CD4-positive, alpha-beta T cell treated with Interleukin-12 subunit alpha and Interleukin-12 subunit beta, for 1 hour (primary cell): Measurements from ENCODE around the gene SP7.
A peak's percentile ranks its signal among the peaks of the same experiment; 100 is the strongest.
"Not testable (repeated sequence)": the region's sequence is repeated elsewhere in the genome, so short reads cannot be mapped to it uniquely, and the experiment has no call there.

Source experiments
- DNase-seq: peaks from one replicate; pipeline ENCODE4 v3.0.0-alpha.2; 2020

The SP7 gene

DNA sequence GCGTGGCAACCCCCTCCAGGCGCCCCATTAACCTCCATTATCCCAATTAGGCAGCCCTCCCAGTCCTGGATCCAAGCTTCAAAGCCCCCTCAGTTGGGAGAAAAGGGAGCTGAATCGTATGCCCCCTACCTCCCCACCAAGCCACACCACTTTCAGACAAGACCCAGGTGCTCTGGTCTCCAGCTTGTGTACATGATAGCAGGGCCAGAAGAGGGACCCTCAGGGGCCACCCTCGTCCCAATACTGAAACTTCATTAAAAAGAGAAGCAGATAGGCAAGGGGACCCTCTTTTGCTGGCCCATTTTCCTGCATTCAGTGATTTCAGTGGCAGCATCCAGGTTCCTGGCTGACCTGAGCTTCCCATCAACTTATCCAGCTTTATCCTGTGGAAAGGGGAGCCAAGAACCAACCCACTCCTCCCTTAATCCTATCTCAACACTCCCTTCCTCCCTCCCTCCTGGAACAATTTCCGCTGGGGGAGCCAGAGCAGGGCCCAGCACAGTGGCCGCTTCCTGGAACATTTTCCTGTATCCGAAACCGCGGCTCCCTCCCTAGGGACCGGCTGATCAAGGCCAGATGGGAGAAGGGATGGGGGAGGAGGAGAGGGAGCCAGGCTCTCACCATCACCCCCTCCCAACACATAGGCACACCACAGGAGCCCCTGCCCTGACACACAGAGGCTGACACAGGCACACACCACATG, 9.5 kb upstream of the SP7 start:
- DNase-seq: no peak

DNA sequence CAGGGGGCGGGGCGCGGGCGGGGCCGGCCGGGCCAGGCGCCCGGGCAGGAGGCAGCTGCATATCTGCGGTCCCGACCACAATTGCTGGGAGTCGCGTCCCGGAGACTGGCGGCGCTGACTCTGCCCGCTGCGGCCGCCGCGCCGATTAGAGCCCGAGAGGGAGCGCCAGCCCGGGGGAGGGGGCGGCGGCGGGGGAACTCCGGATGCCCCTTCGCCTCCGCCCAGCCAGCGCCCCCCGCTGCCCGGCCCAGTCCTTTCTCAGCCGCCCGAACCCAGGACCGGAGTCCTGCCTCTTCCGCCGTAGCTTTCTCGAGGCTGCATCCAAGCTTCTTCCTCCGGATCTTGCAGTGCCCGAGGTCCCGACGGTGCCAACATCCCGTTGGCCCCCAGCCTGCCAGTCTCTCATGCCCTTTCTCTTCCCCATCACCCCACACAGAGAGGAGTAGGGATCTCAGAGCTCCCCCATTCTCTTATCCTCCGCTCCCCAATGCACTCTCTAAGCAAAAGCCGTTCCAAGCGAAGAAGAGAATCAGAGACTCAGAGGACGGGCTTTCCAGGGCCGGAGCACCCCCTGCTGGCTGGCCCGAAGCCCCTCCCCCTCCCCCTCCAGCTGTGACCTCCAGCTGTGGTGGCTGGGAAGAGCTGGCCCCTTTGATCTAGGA, 8.8 kb upstream of the SP7 start:
- DNase-seq: peak; percentile 79

DNA sequence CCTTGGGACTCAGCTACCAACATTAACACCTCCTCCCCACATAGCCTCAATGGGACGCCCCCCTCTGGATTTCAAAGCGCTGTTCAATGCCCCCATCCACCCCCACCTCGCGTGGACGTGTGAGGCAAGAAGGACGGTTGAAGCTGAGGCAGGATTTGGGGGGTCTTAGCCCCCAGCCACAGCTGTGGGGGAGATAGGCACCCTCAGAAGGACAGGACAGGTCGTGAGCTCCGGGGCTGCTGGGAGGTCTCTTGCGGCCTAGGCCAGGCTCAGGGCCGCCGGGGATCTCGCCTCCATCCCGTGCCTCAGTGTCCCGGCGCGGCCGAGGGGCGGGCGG, 8.3 kb upstream of the SP7 start:
- DNase-seq: no peak

DNA sequence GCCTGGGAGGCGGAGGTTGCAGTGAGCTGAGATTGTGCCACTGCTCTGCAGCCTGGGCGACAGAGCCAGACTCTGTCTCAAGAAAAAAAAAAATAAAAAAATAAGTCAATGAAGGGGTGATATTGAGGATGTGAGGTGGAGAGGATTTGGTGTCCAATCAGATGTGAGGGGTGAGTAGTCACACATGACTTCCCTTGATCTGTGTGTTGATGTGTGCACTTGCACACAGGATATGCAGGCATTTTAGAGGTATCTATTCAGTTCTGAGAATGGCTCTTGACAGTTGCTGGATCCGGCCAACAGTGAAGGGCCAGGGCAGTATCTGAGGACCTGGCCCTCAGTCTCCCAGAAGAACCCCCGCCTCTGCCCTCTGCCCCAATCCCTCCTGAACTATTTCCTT, 7.8 kb upstream of the SP7 start:
- DNase-seq: peak; percentile 17

DNA sequence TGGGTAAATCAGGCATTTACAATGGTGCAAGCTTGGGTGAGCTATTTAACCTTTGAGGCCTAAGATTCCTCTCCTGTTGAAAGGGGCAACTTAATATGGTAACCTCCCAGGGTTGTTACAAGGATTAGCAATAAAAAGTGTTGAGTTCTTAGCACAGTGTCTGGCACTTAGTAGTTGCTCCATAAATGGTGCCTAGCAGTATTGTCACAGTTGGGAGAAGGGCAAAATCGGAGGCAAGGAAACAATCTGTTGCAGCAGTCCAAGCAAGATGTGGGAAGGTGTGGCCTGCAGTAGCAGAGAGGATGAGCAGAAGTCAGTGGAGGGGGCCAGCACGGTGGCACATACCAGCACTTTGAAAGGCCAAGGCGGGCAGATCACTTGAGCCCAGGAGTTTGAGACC, 7.3 kb upstream of the SP7 start:
- DNase-seq: no peak

DNA sequence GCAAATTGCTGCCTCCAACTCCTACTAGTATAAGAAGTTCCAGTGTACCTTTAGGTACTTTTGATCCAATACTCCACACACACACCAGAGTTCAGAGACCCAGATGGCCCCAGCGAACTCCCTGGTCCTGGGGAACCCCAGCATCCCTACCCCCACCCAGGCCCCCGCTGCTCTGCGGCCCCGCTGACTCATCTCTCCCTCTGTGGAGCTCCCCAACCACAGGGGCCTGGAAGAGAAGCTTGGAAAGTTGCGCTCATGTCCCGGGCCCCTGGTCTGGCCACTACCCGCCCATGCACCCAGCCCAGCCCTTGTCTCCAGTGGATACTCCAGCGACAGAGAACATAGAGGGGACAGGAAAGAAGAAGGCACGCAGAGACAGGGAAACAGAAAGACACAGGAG, 4.2 kb upstream of the SP7 start:
- no peak for DNase-seq

DNA sequence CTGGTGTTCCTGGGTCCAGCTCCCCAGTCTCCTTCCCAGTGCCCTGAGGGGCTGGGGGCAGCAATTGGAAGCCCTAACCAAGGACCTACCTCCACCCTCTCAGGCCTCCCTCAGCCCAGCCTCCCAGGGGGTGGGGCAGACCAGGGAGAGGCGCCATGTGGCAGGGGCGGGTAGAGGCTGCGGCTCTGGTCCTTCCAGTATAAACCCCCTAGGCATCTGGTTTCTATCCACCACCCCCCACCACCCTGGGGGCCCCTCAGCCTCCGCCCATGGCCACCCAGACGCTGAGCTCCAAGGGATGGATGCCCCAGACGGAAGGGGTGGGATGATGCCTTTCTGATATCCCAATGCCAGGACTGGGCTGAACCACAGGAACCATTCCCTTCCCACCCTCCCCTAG, 2.8 kb upstream of the SP7 start:
- no peak for DNase-seq

DNA sequence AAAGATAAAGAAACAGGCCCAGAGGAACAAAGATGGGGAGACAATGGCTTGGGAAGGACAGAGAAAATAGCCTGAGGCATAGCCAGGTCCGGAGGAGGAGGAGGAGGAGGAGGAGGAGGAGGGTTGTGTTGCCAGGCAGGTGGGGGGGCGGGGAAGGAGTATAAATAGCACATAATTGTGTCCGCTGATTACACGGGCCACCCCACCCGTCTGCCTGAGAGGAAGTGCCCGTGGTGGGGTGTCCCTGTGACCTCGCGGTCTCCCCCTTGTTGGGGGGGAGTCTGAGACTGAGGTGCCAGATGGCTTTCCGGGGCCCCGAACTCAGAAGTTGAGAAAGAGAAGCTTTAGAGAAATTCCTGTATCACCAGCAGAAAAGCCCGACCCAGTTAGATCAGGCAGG, 1.9 kb upstream of the SP7 start:
- DNase-seq: no peak

DNA sequence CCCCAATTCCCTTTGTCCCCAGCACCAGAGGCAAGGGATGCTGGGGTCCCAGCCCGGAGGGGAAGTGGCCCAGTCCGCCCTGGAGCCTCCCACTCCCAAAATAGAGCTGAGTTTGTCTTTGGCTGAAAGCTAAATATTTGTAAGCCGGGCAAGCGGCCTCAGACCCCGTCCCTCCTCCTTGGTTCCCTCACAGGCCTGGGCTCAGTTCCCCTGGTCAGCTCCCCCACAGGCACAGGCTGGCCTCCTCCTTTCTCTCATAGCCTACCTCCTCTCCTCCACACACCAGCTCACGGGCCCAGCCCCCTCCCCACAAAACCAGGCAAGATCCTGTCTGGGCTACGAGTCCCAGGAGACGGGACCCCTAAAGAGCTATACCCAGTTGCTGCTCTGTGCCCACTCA, 1.3 kb downstream of the SP7 start:
- no peak for DNase-seq

DNA sequence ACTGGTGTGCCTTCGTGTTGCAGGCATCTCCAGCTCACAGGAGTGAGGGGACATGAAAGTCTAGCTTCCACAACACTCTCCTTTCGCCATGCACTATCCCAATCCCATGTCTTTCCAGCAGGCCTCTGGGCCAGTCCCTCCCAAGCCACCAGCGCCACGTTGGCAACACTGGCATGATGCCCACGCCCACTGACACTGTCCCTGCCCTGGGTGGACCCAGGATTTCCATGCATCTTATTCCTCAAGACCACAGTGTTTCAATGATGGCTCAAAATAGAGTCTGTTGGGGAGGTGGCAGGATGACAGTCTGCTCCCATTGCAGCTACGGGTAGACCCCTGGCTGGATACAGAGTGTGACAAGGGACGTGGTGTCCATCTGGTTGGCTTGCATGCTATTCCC, 2.3 kb downstream of the SP7 start:
- no peak for DNase-seq

DNA sequence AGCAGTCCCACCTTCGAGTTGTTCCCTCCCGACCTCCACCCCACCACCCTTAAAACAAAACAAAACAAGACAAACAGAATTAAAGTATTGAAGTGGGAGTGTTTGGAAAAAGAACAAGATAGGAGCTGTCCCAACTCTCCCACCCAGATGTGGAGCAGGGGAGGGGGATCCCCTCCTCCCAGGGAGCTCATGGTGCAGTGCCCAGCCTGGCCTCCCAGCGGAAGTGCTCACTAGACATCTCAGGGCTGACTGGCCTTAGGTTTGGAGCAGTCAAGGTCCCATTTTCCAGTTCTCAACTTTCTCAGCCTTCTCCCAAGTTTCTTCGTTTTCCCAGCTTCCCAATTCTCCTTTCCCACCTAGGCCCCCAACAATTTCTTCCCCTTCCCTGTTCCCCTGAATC, 2.9 kb downstream of the SP7 start:
- no peak for DNase-seq

DNA sequence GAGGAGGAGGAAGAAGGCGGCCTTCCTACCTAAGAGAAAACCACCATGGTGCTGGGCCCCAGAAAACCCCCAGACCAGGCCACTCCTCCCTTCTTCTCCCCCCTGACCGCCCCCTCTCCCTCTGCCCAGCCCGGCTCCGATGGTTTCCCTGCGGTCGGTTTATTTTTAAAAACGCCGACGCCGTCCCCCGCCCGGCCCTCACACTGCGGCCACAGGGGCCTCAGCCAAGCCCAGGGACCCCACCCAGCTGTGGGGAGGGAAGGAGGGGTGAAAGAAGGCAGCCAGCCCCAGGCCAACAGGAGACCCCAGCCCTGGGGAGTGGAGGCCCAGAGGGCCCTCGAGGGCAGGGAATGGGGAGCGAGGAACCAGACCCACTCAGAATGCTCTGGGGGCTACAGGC, 3.4 kb downstream of the SP7 start:
- DNase-seq: no peak

DNA sequence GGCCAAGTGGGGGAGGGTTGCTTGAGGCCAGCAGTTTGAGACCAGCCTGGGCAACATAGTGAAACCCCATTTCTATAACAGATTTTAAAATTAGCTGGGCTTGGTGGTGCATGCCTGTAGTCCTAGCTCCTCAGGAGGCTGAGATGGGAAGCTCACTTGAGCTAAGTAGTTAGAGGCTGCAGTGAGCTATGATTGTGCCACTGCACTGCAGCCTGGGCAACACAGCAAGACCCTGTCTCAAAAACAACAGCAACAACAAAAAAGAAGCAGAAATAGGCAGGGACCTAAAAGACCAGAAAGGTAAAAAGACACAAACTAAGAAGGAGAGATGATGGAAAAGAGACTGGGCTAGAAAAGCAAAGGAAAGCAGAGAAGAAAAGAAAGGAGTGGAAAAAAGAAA, 3.8 kb downstream of the SP7 start:
- not testable (repeated sequence) for DNase-seq

DNA sequence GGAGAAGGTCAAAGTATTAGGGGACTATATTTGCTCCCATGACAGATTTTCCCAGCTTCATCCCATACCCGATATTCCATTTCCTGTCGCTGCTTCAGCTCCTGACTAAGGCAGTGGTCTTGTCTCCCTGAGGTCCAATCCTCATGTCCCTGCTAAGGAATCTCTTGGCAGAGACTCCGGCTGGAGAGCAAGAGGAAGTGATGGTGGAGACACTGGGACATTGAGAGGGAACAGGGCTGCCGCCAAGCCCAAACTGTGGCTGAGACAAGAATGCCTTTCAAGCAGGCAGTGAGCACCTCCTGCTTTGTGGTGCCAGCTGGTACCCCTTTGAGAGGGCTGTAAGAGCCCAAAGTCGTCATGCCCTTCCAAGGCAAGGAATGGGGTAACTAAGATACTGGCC, 5.5 kb downstream of the SP7 start:
- no peak for DNase-seq

DNA sequence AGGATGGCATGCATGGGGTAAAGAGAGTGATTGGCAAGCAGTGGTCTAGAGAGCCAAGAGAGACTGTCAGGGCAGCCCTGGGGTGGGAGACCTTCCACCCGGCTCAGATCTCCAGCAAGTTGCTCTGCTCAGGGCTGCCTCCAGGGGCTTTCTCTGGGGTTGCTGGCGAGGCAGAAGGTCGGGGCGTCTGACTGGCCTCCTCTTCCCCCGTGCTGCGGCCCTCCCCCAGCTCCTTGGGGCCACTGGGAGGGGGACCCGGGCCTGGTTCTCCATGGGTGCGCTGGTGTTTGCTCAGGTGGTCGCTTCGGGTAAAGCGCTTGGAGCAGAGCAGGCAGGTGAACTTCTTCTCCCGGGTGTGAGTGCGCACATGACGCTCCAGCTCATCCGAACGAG, 8.1 kb downstream of the SP7 start:
- no peak for DNase-seq

DNA sequence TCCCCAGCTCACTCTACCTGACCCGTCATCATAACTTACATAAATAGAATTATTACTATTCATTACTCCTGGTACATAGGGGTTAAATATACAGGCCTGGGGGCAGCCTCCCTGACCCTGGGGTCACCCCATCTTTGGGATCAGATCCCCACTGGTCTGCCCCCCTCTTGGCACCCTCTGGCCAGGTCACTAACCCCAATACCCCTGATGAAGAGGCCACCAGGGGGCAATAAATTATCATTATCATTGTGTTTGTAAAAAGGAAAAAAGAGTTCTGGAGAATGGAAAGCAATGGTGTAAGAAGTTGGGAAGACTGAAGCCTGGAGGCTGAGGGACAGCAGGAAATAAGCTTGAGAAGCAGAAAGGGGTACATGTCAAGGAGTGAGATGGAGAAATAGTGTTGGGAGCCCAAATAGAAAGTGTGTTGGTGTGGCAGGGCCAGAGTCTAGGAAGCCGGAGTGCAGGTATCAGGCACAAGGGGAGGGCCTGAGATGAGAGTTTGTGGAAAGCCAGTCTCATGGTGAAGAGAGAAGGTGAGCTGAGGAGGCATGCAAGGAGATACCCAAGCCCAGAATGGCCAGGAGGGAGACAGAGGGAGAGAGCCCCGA, 8.6 kb downstream of the SP7 start:
- peak; percentile 20 for DNase-seq

DNA sequence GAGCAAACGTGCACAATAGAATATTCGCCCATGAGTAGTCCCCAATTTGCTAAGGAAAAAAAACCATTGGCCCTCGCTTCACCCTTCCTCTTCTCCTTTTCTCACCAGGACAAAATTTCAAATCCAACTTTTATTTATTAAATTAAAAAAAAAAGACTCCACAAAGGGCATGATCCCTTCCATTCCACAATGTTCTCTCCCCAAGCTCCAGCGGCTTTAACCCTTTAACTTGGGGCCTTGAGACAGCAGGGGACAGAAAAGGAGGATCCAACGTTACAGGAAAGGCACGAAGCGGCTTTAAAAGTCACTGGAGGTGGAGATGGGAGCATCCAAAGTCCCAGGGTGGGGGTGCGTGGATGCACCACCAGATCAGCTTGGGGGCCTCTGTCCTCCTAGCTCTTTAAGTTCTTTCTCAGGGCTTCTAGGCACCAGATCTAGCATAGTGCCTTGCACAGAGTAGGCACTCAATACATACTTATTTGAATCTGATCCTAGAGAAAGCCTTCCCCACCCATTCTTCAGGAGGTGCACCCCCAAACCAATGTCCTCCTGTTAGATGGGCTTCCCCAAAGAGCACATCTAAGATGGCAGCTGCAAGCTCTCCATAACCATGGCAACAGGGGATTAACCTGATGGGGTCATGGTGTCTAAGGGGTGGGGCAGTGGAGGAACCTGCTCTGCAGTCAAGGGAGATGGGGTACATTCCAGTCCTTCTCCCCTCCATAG, 9.5 kb downstream of the SP7 start:
- no peak for DNase-seq

DNA sequence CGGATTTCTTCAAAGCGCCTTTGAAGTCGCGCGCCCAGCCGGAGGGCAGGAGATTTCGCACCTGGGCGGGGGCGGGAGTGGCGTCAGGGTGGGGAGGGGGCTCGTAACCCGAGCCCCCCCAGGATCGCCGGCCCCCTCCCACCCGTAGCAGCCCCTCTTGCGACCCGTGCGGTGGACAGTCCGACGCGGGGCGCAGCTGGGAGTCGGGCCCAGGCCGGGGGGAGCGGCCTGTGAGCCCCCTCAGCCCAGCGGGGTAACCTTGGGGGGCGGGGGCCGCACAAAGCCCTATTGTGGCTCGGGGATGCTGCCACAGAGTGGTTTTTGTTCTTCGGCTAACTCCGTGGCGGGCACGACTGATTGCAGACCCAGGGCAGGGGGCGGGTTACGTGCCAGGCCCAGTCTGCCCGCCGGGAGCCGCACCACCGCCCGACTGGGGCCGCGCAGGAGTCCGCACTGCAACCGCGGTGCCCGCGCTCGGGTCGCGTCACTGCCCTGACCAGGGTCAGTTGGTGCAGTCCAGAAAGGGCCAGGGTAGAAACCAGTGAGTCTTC, 10.6 kb downstream of the SP7 start:
- peak; percentile 11 for DNase-seq

DNA sequence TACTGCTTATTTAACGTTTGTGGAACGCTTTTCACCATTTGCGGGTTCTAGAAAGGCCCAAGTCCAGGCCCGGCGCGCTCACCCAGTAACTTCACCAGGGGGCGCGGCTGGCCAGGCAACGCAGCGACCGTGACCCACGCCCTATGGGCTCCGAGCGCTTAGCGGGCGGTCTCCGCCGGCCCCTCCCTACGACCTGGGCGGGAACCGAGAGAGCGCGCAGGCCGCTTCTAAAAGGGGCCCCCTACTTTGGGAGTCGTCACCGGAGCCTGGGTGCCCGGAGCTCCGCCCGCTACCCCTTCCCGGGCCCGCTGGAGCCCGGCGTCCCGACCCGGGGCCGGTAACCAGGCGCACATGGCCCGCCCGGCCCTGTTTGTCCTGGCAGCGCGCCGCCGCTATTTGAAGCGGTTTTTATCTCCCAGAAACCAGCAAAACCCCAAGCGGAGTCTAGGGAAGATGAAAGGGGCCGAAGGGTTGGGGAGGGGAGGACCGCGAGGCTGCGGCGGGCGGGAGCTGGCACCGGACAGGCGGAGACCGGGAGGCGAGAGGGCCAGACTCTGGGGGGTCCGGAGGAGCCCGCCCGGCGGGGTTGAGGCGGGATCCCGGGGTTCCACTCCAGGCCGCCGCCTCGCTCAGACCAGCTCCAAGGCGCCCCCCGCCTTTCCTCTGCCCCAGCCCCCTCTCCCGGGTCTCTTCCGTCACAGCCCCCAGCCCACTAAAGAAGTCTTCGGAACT, 11.2 kb downstream of the SP7 start:
- peak; percentile 88 for DNase-seq

DNA sequence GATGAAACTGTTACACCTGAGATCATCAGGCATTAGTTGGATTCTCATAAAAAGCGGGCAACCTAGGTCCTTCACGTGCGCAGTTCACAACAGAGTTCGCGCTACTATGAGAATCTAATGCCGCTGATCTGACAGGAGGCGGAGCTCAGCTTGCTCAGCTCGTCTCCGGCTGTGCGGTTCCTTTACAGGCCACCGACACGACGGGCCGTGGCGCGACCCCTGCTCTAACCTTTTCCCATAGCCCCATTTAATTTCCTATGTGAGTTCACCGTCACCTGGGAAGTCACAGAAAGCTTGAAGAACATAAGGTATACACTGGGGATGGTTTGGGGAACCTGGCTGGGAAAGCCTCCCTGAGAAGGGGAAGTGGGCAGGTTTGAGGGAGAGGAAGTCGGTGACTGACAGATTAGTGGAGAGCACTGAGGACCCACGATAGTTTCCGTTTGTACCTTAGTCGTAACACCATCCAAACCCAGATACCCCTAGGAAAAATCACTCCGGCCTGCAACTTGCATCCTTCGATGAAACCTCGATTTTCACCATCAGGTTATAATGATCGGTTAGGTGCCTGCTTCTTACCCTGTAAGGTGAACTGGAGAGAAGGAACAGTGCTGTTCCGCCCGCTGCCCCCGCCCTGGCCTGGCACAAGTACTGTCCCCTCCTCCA, 11.9 kb downstream of the SP7 start:
- DNase-seq: peak; percentile 59

DNA sequence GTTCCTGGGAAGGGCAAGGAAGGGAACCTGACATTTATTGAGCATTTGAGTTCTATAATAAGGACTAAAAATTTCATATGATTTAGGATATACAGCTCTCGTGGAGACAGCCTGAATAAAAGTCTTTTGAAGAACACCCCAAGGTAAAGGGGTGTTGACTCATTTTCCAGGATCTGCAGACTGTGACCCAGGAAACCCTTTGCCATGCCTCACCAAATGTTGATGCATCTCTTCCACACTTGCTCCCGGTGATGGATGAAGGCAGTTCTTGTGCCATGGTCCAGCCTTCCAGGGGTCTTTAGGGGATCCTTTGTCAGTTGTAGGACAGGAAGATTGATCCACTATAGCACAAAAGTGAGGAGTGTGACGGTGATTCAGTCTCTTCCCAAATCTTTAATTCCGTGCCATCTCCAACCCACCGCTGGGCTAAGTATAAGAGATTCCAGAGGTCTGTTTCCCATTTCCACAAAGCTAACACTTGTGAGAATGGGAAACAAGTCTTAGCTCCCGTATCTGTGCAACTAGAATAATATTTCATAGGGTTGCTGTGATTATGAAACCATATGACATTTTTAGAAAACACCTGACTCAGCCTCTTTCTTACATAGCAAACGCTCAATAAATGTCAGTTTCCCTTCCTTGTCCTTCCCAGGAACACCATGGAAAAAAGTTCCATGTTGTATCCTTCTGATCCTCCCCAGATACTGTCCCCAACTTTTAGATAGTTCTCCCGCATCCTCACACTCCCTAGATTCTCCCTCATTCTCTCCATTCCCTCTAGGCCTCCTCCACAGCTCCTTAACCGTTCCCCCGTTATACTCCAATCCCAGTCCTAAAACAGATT, 15.6 kb downstream of the SP7 start:
- no peak for DNase-seq

DNA sequence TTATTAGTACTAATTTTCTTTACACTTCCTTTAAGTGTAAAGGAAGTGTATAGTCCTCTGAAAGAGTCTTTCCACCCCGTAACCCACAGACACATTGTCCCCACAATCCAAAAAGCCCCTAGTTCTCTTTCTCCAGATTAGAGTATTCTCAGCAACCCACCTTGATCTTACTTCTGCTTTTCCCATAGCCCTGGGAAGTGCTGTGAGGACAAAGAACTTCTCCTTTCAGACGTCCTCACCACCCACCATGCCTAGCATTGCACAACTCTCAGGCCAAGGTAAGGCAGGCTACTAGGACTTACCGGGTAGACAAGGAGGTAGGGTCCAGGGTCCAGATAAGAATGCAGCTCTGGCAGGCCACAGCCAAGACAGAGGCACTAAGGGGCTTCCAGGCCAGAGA, 22.2 kb downstream of the SP7 start:
- DNase-seq: no peak
